Stimulated activated CD4-positive, alpha-beta T cell treated with anti-CD3 and anti-CD28 coated beads, TNF-alpha, amount 100 ng/mL, for 48 hours (primary cell): Measurements from ENCODE around the gene CCDC144A.
"Not testable (repeated sequence)": the region's sequence is repeated elsewhere in the genome, so short reads cannot be mapped to it uniquely, and the experiment has no call there.

ENCODE experiments used
- DNase-seq, 3 donors: peaks; one replicate each; pipeline ENCODE4 v3.0.0-alpha.2; 2020; ENCODE audit warnings: low read depth in 3 of 3

CCDC144A gene, protein sequence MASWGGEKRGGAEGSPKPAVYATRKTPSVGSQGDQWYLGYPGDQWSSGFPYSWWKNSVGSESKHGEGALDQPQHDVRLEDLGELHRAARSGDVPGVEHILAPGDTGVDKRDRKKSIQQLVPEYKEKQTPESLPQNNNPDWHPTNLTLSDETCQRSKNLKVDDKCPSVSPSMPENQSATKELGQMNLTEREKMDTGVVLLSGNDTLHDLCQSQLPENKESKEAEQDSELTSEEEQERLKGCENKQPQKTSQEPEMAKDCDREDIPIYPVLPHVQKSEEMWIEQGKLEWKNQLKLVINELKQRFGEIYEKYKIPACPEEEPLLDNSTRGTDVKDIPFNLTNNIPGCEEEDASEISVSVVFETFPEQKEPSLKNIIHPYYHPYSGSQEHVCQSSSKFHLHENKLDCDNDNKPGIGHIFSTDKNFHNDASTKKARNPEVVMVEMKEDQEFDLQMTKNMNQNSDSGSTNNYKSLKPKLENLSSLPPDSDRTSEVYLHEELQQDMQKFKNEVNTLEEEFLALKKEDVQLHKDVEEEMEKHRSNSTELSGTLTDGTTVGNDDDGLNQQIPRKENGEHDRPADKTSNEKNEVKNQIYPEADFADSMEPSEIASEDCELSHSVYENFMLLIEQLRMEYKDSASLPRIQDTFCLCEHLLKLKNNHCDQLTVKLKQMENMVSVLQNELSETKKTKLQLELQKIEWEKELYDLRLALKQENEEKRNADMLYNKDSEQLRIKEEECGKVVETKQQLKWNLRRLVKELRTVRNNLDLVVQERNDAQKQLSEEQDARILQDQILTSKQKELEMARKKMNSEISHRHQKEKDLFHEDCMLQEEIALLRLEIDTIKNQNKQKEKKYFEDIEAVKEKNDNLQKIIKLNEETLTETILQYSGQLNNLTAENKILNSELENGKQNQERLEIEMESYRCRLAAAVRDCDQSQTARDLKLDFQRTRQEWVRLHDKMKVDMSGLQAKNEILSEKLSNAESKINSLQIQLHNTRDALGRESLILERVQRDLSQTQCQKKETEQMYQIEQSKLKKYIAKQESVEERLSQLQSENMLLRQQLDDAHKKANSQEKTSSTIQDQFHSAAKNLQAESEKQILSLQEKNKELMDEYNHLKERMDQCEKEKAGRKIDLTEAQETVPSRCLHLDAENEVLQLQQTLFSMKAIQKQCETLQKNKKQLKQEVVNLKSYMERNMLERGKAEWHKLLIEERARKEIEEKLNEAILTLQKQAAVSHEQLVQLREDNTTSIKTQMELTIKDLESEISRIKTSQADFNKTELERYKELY (N-terminal part only)

DNA sequence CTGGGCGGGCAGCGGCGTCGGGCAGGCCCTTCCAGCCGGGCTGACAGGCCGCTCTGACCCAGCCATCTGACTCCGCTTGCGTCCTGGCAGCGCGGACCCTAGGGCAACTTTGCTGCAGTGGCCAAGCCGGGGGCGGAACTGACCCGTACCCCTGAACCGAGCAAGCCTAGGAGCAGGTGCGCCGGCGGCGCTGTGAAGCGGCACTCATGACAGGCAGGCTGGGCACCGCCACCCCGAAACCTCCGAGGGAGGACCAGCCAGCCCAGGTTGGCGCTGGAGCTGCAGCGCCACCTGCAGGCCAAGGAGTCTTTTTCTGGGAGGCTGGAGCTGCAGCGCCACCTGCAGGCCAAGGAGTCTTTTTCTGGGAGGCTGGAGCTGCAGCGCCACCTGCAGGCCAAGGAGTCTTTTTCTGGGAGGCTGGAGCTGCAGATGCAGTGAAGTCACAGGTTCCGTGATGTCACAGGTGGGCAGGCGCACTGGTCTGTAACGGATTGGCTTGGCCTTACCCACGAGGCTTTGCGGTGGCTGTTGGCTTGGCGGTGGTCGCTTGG is at the start of gene CCDC144A:
Gene CCDC144A (plus strand): TSS at position 511 of the 551 bp plus-strand sequence. CDS start 160 bp downstream, outside the sequence.
- DNase-seq: peak; percentile 62 to 71 (median 71)

DNA sequence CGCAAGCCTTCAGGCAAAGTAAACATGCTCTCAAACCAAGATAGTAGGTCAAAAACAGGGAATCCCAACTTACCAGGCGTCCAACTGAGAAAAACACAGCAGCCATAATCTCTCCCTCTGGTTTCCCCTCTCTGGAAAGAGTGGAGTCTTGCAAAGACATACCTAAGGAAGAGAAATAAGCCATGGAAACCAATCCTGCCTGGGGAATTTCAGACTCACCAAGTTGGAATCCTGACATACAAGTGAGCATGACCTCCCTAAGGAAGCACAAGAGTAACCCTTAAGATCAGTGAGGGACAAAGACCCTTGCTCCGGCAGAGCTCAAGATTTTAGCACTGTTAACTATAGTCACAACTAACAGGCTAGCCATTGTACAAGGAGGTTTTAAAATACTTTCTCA is 40.5 kb upstream of the CCDC144A start:
- no peak for DNase-seq

DNA sequence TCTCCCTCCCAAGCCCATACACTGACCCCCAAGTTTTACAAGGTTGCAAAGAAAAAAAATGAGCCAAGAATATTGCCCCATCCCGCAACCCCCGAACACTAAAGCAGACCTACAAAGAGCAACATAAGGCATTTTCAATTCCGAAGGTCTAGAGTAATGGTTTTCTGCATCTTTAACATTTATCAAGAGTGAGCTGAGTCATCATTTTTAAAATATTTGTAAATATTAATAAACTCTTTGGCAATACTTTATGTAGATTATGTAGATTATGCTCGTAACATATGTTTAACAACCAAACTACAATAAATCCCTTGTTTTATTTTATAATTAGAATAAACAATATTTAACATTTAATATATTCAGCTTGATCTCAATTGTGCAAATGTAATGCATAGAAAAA is 37.8 kb upstream of the CCDC144A start:
- no peak for DNase-seq

DNA sequence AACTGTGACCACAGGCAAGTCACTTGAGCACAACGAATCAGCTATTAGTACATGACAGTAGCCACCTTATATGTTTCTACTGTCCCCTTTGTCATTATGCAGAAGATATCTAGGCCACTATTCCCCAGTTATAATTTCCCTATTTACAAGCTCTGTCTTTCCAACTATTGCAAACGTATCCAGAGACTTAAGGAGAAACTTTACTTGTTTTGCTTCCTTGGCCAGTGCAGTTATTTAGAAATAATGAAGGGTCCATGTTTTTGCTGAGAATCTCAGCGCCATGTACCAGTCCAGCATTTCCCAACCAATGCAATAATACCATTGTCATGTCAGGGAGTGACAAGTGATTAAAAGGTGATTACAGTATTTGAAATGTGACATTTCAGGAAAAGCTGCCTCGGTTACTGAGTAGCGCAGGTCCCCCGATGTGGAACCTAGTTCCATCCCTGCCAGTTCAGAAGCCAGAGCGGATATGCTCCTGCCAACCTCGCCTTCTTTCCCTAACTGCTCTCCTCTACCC is 37.1 kb upstream of the CCDC144A start:
- no peak for DNase-seq

DNA sequence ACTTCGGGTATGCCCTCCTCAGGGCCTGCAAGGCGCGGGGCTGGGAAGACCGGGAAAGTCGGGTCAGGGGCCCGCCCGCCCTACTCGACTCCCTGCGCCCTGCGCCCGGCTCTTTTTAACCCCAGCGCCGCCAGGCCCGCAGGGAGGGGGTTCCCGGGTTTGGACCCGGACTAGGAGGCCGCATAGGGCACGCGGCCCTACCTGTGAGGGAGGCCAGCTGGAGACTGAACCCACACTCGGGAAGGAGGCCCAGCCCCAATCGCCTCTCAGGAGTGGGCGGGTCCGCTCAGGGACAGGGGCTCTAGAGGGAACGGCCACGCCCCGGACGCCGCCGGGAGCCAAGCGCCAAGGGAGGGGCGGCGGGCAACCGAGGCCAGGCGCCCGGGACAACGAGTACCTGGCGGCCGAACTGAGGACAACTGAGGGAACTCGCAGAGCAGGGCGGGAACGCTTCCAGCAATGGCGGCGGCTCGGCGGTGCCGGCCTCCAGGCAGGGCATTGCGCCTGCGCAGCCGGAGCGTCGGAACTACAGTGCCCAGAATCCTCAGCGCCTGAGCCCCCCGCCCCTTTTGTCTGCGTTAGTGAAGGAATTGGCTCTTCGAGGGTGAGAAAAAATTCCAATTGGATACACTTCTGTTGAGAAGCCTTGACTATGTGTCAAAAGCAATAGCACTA is 36.5 kb upstream of the CCDC144A start, which contains the start of gene ZNF624:
Gene ZNF624 (minus strand): TSS at position 484 of the 675 bp plus-strand sequence.
- peak; percentile 76 to 88 (median 81) for DNase-seq

DNA sequence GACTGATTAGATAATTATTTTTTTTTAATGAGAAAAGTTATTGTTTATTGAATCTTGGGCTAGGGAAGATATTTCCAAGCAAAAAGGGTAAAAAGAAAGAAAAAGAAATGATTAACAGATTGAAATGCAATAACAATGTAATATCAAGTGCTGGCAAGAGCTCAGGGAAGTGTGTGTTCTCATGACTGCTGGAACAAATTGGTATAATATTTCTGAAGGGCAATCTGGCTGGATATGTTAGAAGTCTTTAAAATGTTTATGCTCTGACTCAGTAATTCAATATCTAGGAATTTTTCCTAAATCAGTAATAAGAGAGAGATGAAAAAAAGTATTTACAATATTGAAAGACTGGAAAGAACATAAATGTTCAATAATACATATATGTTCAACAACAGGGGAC is 28.8 kb upstream of the CCDC144A start:
- DNase-seq: no peak

DNA sequence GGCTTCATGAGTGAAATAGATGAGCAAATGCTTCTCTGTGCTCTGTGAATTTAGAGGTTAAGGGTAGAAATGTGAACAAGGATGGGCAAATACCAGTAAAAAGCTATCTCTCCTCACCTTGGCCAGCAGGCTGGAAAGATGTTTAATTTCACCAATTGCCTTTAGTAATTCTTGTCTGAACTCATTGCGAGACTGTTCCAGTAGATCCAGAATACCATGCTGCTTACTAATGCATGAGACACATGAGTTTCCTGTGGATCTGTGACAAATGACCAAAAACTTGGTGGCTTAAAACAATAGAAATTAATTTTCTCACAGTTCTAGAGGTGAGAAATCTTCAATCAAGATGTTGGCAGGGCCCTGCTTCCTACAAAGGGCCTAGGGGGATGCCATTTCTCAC is 27.1 kb upstream of the CCDC144A start:
- no peak for DNase-seq

DNA sequence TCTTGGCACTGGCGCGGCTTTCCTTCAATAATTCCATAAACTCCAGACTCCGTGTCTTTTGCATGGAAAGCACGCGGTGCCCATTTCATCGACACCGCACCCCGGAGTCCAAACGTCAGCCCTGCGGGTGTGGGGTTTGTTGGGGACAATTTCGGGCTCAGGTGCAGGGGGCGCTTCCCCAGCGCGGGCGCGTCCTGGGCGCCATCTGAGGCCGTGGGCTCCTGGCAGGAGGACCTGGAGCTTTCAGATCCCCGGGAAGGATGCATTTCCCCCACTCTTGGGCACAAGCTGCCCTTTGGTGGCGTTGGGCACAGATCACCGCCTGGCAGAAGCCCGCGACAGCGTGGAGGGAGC is 23.5 kb upstream of the CCDC144A start:
- DNase-seq: not testable (repeated sequence)

DNA sequence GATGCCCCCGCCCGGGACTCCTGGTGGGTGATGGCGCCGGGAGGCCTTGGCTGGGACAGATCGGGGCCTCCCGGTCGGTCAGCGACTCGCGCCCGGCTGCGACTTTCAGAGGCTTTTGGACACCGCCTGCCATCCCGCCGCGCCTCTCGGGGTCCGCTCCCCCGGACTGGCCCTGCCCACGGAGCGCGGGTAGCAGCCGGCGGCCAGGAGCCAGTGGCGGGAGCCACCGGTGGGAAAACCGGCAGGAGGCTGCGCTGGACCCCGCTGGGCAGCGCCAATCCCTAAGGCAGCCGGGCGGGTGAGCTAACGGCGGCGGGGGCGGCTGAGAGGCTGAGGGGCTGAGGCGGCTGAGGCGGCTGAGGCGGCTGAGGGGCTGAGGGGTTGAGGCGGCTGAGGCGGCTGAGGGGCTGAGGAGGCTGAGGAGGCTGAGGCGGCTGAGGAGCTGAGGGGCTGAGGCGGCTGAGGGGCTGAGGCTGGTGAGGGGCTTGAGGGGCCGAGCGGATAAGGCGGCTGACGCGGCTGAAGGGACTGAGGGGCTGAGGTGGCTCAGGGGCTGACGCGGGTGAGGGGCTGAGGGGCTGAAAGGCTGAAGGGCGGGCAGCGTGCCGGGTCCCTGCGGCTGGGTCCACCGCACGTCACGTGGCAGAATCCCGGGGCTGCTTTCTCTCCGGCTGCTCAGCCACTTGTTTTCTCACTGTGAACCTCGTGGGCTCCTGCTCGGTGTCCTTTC is 23.0 kb upstream of the CCDC144A start:
- DNase-seq: not testable (repeated sequence)

DNA sequence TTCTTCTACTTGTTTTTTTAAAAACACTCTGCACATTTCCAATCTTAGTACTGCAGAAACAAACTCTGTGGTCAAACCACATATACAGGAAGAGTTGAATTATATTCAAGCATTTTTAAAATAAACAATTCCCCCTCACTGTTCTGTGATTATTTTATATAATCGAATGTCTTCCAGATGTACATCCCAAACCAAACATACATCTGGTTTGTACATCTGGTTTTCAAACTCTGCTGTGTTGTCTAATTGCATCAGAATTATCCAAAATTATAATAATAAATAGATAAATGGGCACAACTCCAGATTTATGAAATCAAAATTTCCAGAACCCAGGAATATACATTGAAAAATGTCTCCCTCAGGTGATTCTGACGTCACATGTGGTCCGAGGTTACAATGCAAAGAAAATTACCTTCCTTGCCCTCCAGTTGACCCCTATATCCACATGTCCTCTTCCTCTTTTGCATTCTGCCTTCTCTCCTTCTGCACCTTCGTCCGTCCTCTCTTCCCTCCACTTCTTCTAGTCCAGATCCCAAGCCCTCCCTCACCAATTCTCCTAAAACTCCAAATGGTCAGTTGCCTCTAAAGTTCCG is 13.3 kb upstream of the CCDC144A start:
- no peak for DNase-seq

DNA sequence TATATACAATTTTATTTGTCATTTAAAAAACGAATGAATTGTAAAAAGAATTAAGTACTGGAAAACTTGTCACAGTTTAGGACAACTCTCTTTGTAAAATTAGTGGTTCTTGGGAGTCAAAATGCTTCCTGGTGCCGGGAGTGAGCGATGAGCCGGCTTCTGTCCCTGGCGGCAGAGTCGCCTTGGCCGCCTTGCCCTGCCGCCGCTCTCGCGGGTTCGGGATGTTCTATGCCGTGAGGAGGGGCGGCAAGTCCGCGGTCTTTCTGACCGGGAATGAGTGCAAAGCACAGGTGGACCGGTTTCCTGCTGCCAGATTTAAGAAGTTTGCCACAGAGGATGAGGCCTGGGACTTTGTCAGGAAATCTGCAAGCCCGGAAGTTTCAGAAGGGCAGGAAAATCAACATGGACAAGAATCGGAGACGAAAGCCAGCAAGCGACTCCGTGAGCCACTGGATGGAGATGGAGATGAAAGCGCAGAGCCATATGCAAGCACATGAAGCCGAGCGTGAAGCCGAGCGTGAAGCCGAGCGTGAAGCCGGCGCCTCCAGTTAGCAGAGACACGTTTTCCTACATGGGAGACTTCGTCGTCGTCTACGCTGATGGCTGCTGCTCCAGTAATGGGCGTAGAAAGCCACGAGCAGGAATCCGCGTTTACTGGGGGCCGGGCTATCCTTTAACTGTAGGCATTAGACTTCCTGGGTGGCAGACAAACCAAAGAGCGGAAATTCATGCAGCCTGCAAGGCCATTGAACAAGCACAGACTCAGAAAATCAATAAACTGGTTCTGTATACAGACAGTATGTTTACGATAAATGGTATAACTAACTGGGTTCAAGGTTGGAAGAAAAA is 6.5 kb upstream of the CCDC144A start:
- DNase-seq: not testable (repeated sequence)

DNA sequence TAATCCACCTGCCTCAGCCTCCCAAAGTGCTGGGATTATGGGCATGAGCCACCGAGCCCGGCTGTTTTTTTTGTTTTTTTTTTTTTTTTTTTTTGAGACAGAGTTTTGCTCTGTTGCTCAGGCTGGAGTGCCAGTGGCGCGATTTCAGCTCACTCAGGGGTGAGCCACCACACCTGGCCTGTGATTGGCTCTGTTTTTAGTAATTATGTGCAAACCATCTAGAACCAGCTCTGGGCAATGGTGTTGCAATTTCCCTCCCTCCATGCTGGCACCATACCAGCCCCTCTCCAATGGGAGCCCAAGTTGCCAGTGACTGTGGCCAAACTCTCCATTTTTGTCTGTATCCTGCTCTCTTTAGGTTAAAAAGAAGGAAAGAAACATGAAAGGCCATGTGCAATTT is 4.0 kb upstream of the CCDC144A start:
- not testable (repeated sequence) for DNase-seq

DNA sequence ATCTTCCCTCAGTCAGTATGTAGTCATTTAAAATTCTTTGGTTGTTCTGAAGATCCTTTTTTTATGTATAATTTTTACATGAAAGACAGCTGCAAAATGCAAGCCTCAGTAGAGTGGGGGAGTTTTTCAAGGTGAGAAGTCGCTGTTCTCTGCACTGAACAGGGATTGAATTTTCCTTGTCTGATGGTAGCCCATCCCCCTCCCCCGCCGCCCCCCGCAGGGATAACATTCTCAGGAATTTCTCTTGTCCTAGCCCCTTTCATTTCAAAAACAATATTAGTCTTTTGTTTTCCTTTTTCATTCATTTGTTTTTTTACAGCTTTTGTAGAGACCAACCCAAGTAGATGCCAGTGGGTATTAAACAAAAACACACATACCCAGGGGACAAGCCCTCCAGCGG is 2.9 kb upstream of the CCDC144A start:
- DNase-seq: not testable (repeated sequence)

DNA sequence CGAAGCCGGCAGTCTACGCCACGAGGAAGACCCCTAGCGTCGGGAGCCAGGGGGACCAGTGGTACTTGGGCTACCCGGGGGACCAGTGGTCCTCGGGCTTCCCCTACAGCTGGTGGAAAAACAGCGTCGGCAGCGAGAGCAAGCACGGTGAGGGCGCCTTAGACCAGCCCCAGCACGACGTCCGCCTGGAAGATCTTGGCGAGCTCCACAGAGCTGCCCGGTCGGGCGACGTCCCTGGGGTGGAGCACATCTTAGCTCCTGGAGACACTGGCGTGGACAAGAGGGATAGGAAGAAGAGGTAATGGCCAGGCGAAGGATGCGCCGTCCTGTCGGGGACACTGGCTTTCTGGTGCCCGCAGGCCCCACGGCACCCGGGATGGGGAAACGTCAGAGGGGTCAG is 406 bp downstream of the CCDC144A start:
- DNase-seq: not testable (repeated sequence)

DNA sequence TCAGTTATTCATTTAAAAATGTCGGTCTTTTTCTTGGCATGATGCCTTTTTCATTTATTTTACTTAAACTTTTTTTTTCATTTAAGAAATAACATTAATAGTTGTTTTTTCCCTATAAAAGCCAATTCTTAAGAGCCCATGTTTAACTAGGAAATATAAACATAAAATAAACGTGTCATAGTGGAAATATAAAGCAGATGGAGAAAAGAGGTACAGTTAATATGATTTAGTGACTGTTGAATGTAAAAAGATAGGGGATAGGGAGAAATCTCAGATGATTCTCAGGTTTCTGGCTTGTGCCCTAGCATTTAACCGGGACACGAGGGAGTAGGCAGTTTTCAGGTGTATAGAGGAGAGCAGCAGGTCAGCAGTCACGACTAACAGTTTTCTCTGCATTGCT is 7.6 kb downstream of the CCDC144A start:
- not testable (repeated sequence) for DNase-seq

DNA sequence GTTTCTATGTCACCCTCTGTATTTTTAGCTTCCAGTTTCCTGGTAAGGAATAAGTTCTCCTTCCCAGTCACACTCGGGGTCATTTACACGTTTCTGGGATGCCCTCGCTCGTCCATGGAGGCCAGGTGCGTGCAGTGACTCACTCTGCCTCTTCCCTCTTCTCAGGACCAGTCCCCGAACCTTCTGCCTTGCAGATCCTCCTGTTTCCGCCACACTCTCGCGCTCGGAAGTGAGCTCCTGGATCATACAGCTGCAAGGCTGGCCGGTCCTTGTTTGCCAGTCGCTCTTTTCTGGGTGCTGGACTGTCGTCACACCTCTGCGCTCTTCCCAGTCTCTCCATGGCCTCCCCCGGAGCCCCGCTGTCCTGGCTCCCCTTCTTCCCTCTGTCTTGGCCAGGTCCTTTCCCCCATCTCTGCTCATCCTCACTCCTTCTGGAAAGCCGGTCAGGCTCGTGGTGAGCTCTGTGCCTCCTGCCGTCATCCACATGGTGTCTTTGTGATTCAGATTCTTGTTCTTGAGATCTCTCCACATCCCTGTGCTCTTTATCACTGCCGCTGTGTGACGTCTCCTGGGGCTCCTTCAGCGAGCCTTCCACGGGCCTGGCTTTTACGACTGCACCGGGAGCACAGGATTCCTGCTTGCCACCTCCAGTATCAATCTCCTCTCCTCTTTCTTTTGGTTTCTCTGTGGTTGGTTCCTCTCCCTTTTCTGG is 55.6 kb downstream of the CCDC144A start:
- not testable (repeated sequence) for DNase-seq

DNA sequence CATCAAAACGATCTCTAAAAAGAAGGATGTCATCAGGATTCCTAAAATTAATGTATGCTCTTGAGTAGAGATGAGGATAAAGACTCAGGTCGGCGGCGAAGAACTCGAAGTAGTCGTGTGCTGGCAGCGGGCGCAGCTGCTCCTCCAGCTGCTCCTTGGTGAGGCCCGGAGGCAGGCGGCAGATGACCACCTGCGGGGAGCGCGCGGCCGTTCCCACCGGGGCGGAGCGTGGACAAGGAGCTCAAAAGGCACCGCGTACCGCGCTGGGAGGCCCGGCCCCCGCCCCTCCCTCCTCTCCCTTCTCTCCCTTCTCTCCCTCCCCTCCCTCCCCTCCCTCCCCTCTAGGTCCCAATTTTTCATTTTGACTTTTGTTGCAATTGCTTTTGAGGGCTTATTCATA is 56.5 kb downstream of the CCDC144A start:
- DNase-seq: not testable (repeated sequence)

DNA sequence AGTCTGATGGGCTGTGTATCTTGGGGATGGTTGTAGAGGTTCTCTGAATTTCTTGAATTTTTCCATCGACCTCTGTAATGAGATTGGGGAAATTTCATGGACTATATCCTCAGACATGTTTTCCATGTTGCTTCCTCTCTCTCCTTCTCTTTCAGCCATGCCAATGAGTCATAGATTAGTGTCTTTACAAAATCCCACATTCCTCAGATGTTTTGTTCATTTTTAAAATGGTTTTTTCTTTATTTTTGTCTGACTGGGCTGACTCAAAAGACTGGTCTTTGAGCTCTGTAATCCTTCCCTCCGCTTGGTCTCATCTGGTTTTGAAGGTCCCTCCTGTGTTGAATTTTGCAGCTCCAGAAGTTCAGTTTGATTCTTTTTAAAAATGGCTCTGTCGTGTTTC is 60.5 kb downstream of the CCDC144A start:
- DNase-seq: not testable (repeated sequence)
